PC-9 (cell line): ENCODE data around the gene ROS1. TPM values are rescaled to one million over a fixed set of nuclear protein-coding genes. Genes with fewer than 3 reads are reported as not detected.
"Not testable (repeated sequence)": the region's sequence is repeated elsewhere in the genome, so short reads cannot be mapped to it uniquely, and the experiment has no call there.

Source experiments
- BruUV-seq: library from RNA; stranded (reverse); fragments of 400-500 nt; replicated peaks from 2 replicates; lab custom pipeline; 2021; lab: Mats Ljungman, UMichigan
- CTCF ChIA-PET: fragments of 300-600 bp; sonication (Branson Sonifier 250); formaldehyde crosslinking; loops from one replicate; lab custom pipeline; 2022; ENCODE audit warnings: antibody characterized with exemption; lab: Charles Lee
- POLR2A ChIA-PET: fragments of 300-600 bp; sonication (Branson Sonifier 250); formaldehyde crosslinking; loops from one replicate; lab custom pipeline; 2022; ENCODE audit warnings: antibody characterized with exemption; ENCODE audit not compliant: unreplicated experiment; lab: Charles Lee
- DNase-seq, 2 experiments: peaks; one replicate each; pipeline versions ENCODE4 v3.0.0 to v3.0.0-alpha.2; 2015 to 2022; ENCODE audit warnings: mixed read lengths in 1 of 2
- H2AFZ ChIP-seq: fragments of 200-600 bp; sonication (generic); 2 replicates; pipeline ENCODE4 v1.8.1; 2017; ENCODE audit warnings: antibody characterized with exemption
- H3F3A ChIP-seq: fragments of 200-600 bp; sonication (generic); 2 replicates; pipeline ENCODE4 v1.8.1; 2017; ENCODE audit warnings: antibody characterized with exemption, mild to moderate bottlenecking, low read depth; ENCODE audit not compliant: insufficient read depth
- H3K27ac ChIP-seq: fragments of 200-600 bp; sonication (generic); 2 replicates; pipeline ENCODE4 v1.6.1; 2016; ENCODE audit warnings: mixed run types
- H3K27me3 ChIP-seq: fragments of 200-600 bp; sonication (generic); 2 replicates; pipeline ENCODE4 v1.6.1; 2016; ENCODE audit warnings: low read depth, mixed run types; ENCODE audit not compliant: insufficient read depth
- H3K36me3 ChIP-seq: fragments of 200-600 bp; sonication (generic); 2 replicates; pipeline ENCODE4 v1.6.1; 2016; ENCODE audit warnings: low read depth, mixed run types
- H3K4me1 ChIP-seq: fragments of 200-600 bp; sonication (generic); replicated peaks from 2 replicates; pipeline ENCODE4 v1.6.1; 2016; ENCODE audit warnings: mixed run types; ENCODE audit not compliant: insufficient read depth
- H3K4me2 ChIP-seq: fragments of 200-600 bp; sonication (generic); 2 replicates; pipeline ENCODE4 v1.6.1; 2017; ENCODE audit warnings: mixed run types
- H3K4me3 ChIP-seq: fragments of 200-600 bp; sonication (generic); 2 replicates; pipeline ENCODE4 v1.6.1; 2016; ENCODE audit warnings: mixed run types
- H3K79me2 ChIP-seq: fragments of 200-600 bp; sonication (generic); 2 replicates; pipeline ENCODE4 v1.6.1; 2017; ENCODE audit warnings: low read depth, mixed run types
- H3K9me2 ChIP-seq: fragments of 200-600 bp; sonication (generic); 2 replicates; pipeline ENCODE4 v1.8.1; 2017; ENCODE audit warnings: mild to moderate bottlenecking; ENCODE audit not compliant: insufficient read depth
- H3K9me3 ChIP-seq: fragments of 200-600 bp; sonication (generic); 2 replicates; pipeline ENCODE4 v1.8.1; 2016; ENCODE audit warnings: low read depth; ENCODE audit not compliant: insufficient read depth
- H4K20me1 ChIP-seq: fragments of 200-600 bp; sonication (generic); 2 replicates; pipeline ENCODE4 v1.8.1; 2017; ENCODE audit not compliant: insufficient read depth
- CTCF ChIP-seq: fragments of 200-600 bp; sonication (generic); conservative IDR thresholded peaks from 2 replicates; pipeline ENCODE4 v1.6.1; 2017; ENCODE audit warnings: mixed run types, antibody characterized with exemption, mild to moderate bottlenecking, moderate library complexity
- EZH2 ChIP-seq: fragments of 200-600 bp; sonication (generic); IDR thresholded peaks from 2 replicates; pipeline ENCODE4 v1.8.0; 2017; ENCODE audit warnings: antibody characterized with exemption, low read depth
- intact Hi-C: fragments of 100-400 bp; cut with micrococcal nuclease; formaldehyde crosslinking; loops from one replicate; pipeline ENCODE4 v1.10.0; 2022; ENCODE audit not compliant: unreplicated experiment
- total RNA-seq: library from RNA; stranded (reverse); gene quantifications from 2 replicates; pipeline ENCODE4 v1.2.3, GENCODE V29; 2021

Gene ROS1
- total RNA-seq, 1 experiment from 2014 or later, result not detected

GRCh38 chr6:117469791-117470190 lies 44.0 kb upstream of the ROS1 start:
- peaks cover 1% of the 10 kb centered on the region for H3K4me1 ChIP-seq
- no peaks in the 10 kb centered on the region for H3K9me2 ChIP-seq
- H3K9me3 ChIP-seq, result no peaks in the 10 kb centered on the region
- intact Hi-C loops, result no loop called here
- H3F3A ChIP-seq, result no peaks in the 10 kb centered on the region
- no peak for DNase-seq
- no peaks in the 10 kb centered on the region for H4K20me1 ChIP-seq
- TF ChIP-seq CTCF, result no peak
- no peak for TF ChIP-seq EZH2
- BruUV-seq, result no TSS peak
- no peaks in the 10 kb centered on the region for H3K79me2 ChIP-seq
- H3K27me3 ChIP-seq, result no peaks in the 10 kb centered on the region
- no peak overlapping the region for H2AFZ ChIP-seq
- no peak overlapping the region for H3K4me3 ChIP-seq
- H3K27ac ChIP-seq, result no peak overlapping the region
- no peak overlapping the region for H3K4me2 ChIP-seq
- POLR2A ChIA-PET, result no interaction called here
- no peaks in the 10 kb centered on the region for H3K36me3 ChIP-seq
- CTCF ChIA-PET, result no interaction called here

- ChIA-PET CTCF (no interaction called here), POLR2A (no interaction called here)
- Histone ChIP-seq H3K4me1 (peaks cover 6% of the 10 kb centered on the region), H3K4me3 (no peak overlapping the region), H3K9me2 (no peaks in the 10 kb centered on the region), H4K20me1 (no peaks in the 10 kb centered on the region), H3F3A (no peaks in the 10 kb centered on the region), H3K36me3 (no peaks in the 10 kb centered on the region), H2AFZ (no peak overlapping the region), H3K79me2 (no peaks in the 10 kb centered on the region), H3K9me3 (no peaks in the 10 kb centered on the region), H3K27ac (no peak overlapping the region), H3K27me3 (no peaks in the 10 kb centered on the region), H3K4me2 (no peak overlapping the region)
- intact Hi-C loops, result no loop called here
- DNase-seq, result no peak
- no TSS peak for BruUV-seq
- TF ChIP-seq CTCF (no peak), EZH2 (no peak)
Observed at GRCh38 chr6:117469356-117469755, 43.6 kb upstream of the ROS1 start.

- intact Hi-C loops, CTCF ChIA-PET, BruUV-seq: not testable (repeated sequence)
Observed at GRCh38 chr6:117468527-117468926, 42.8 kb upstream of the ROS1 start.

GRCh38 chr6:117467876-117468275 lies 42.1 kb upstream of the ROS1 start:
- Histone ChIP-seq H3K4me2 (no peak overlapping the region), H2AFZ (no peak overlapping the region), H3K27me3 (no peaks in the 10 kb centered on the region), H3K9me3 (peaks cover 6% of the 10 kb centered on the region; the same call in 1 of the 2 replicates), H4K20me1 (no peaks in the 10 kb centered on the region), H3F3A (0 out of 2 replicates have a peak, but pooled peaks cover 3% of the 10 kb centered on the region), H3K79me2 (no peaks in the 10 kb centered on the region), H3K4me3 (no peak overlapping the region), H3K4me1 (peaks cover 12% of the 10 kb centered on the region), H3K36me3 (no peaks in the 10 kb centered on the region), H3K27ac (no peak overlapping the region), H3K9me2 (no peaks in the 10 kb centered on the region)
- ChIA-PET CTCF (no interaction called here), POLR2A (no interaction called here)
- DNase-seq, result no peak
- TF ChIP-seq EZH2 (no peak), CTCF (no peak)
- BruUV-seq, result no TSS peak
- intact Hi-C loops, result no loop called here

More at GRCh38 chr6:117468527-117468926, 42.8 kb upstream of the ROS1 start:
- H4K20me1 ChIP-seq, H3K4me3 ChIP-seq, H3K27ac ChIP-seq, H3F3A ChIP-seq, H2AFZ ChIP-seq, H3K36me3 ChIP-seq, H3K4me2 ChIP-seq, POLR2A ChIA-PET, H3K27me3 ChIP-seq, H3K9me2 ChIP-seq, DNase-seq, H3K9me3 ChIP-seq, H3K79me2 ChIP-seq: not testable (repeated sequence)
- peaks cover 12% of the 10 kb centered on the region for H3K4me1 ChIP-seq
